Breast epithelium (tissue), 3 donors: Measurements from ENCODE around the gene OR9Q1.

Source experiments
- CTCF ChIP-seq, 3 donors: fragments of 450-650 bp; IDR thresholded peaks; one replicate each; pipeline ENCODE4 v1.5.1; 2016 to 2017; ENCODE audit warnings: antibody characterized with exemption in 3 of 3, mild to moderate bottlenecking in 3 of 3, moderate library complexity in 3 of 3
- POLR2A ChIP-seq: fragments of 450-650 bp; IDR thresholded peaks from one replicate; pipeline ENCODE4 v1.6.1; 2016; ENCODE audit warnings: antibody characterized with exemption, mild to moderate bottlenecking, moderate library complexity

- no peak for TF ChIP-seq CTCF (IDR thresholded peaks at IDR 0.05)
- TF ChIP-seq POLR2A, result no peak
Measured at GRCh38 chr11:58067685-58068084, 44.0 kb downstream of the OR9Q1 start.
